Measurements from ENCODE around the gene CALY.

CALY gene

GRCh38 chr10:133326745-133327650, 9.7 kb downstream of the CALY start:
- no peak for TF ChIP-seq CTCF (IDR thresholded peaks at IDR 0.05)

DNA sequence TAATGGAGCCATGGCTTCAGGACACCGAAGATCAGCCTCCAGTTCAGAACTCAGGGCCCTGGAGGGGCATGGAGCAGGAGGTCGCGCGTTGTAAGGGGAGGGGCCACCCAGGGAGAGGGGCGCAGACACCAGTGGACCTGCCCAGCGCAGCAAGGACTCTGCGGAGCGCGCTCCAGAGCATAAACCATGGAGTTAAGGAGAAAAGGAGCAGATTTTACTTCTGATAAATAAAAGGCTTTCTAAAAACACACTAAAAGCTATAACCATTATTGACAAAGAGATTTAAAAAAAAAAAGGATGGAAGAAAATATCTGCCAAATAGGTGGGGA, 10.5 kb downstream of the CALY start:
- TF ChIP-seq CTCF (IDR thresholded peaks at IDR 0.05): no peak

- no peak for TF ChIP-seq CTCF (IDR thresholded peaks at IDR 0.05)
These were observed 11.1 kb downstream of the CALY start for GRCh38 chr10:133325440-133326222.

DNA sequence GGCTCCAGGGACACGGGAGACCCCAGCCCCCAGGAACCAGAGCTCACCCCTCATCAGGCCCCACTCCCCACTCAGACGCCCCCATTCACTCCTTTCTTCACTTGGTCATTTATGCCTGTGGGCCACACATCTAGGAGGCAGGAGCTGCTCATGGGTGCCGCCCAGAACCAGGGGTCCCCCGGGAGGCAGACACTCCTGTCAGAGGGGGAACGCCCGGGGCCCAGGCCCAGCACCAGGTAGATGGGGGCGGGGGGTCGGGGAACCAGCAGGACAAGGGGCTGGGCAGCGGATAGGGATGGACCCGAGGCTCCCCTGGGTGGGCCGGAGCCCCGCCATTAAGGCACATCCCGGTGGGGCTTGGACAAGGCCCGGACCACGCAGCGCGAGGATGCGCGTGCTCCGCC, 11.8 kb downstream of the CALY start:
- TF ChIP-seq CTCF (IDR thresholded peaks at IDR 0.05): no peak

GRCh38 chr10:133324198-133324792, 12.4 kb downstream of the CALY start:
- TF ChIP-seq CTCF (IDR thresholded peaks at IDR 0.05): no peak

DNA sequence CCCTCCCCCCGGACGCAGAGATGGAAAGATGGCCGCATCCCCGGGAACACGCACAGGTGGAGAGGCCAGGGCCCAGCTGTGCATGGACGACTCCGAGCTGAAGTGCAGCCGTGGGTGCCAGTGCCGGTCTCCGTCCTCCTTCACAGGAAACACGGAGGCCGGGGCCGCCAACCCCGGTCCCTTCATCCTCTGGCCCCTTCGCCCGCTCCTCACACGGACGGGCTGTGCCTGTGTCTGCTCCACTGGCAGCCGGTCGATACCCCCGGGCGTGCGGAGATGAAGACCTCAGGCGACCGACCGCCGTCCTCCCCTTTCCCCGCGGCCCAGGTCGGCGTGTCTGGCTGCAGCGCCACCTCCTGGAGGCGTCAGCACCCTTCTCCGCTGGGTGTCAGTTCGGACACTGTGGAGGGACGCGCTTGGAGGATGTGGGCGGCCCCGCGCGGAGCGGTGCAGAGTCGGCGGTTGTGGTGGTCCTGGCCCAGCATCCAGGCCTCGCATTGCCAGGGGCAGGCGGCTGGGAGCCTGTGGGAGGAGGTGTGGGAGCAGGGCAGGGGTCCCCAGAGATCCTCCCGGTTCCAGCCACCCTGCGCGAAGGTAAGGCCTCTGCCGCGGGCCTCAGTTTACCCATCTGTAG, 18.1 kb downstream of the CALY start:
- peak; percentile 80 for TF ChIP-seq CTCF (IDR thresholded peaks at IDR 0.05)

GRCh38 chr10:133316732-133317131, 20.0 kb downstream of the CALY start:
- no peak for TF ChIP-seq CTCF (IDR thresholded peaks at IDR 0.05)

Data from LNCAP (cell line).